K562 (cell line): ENCODE measurements around the gene LMBR1L. TPM values are rescaled to one million over a fixed set of nuclear protein-coding genes. Genes with fewer than 3 reads are reported as not detected.

Experiments used
- CEBPZ ChIP-seq: fragments of 150-350 bp; IDR thresholded peaks from 2 replicates; pipeline ENCODE4 v1.6.1; 2014; ENCODE audit warnings: low read depth, mild to moderate bottlenecking, low read length, borderline replicate concordance
- CSDE1 ChIP-seq, 2 experiments: fragments of 450-650 bp; IDR thresholded peaks; 2 replicates each; pipeline ENCODE4 v1.6.1; 2016; ENCODE audit warnings: mild to moderate bottlenecking in 1 of 2
- EP400 ChIP-seq: fragments of 450-650 bp; IDR thresholded peaks from 2 replicates; pipeline ENCODE4 v1.6.1; 2017; ENCODE audit warnings: antibody characterized with exemption, mild to moderate bottlenecking, moderate library complexity
- ESRRB ChIP-seq: fragments of 250-450 bp; sonication (Bioruptor Pico); IDR thresholded peaks from 2 replicates; pipeline ENCODE4 v1.5.0; 2020; ENCODE audit warnings: mild to moderate bottlenecking, moderate library complexity, borderline replicate concordance
- GABPA ChIP-seq: fragments of 200-800 bp; sonication (Bioruptor generic); conservative IDR thresholded peaks from 2 replicates; pipeline ENCODE4 v1.6.1; 2016; ENCODE audit warnings: low read depth, missing genetic modification characterization, missing compliant biosample characterization
- GMEB1 ChIP-seq: fragments of 250-450 bp; sonication (Bioruptor Pico); IDR thresholded peaks from 2 replicates; pipeline ENCODE4 v1.4.0; 2020; ENCODE audit warnings: mild to moderate bottlenecking
- GTF2A2 ChIP-seq: IDR thresholded peaks from 2 replicates; pipeline ENCODE4 v1.6.1; 2016; ENCODE audit warnings: mild to moderate bottlenecking, missing genetic modification characterization, missing compliant biosample characterization
- GTF2E2 ChIP-seq: fragments of 200-800 bp; sonication (Bioruptor generic); IDR thresholded peaks from 2 replicates; pipeline ENCODE4 v1.6.1; 2016; ENCODE audit warnings: missing genetic modification characterization, missing compliant biosample characterization
- HIVEP1 ChIP-seq: fragments of 250-450 bp; sonication (Bioruptor Pico); IDR thresholded peaks from 2 replicates; pipeline ENCODE4 v1.4.0; 2020; ENCODE audit warnings: mild to moderate bottlenecking
- KDM5B ChIP-seq: fragments of 200-600 bp; sonication (generic); IDR thresholded peaks from 2 replicates; pipeline ENCODE4 v1.6.1; 2012; ENCODE audit warnings: low read depth, mild to moderate bottlenecking, moderate library complexity, low read length, control low read depth, inconsistent platforms; ENCODE audit not compliant: insufficient replicate concordance
- MAFK ChIP-seq: IDR thresholded peaks from 2 replicates; pipeline ENCODE4 v1.6.1; 2011; ENCODE audit warnings: low read length, improper control_type of control experiment
- MAX ChIP-seq: sonication (generic); formaldehyde crosslinking; IDR thresholded peaks from 2 replicates; pipeline ENCODE4 v1.9.0; 2022; ENCODE audit warnings: mild to moderate bottlenecking, missing genetic modification reagents
- POU5F1 ChIP-seq: fragments of 150-350 bp; IDR thresholded peaks from 2 replicates; pipeline ENCODE4 v1.6.1; 2014; ENCODE audit warnings: borderline replicate concordance, low read length, low read depth, mild to moderate bottlenecking; ENCODE audit not compliant: partially characterized antibody
- PRPF4 ChIP-seq: fragments of 200-400 bp; formaldehyde crosslinking; IDR thresholded peaks from one replicate; pipeline ENCODE4 v1.6.1; 2017; ENCODE audit warnings: low read length, low read depth, mild to moderate bottlenecking; ENCODE audit not compliant: insufficient read depth, poor library complexity, severe bottlenecking
- SMARCC2 ChIP-seq: fragments of 450-650 bp; IDR thresholded peaks from 2 replicates; pipeline ENCODE4 v1.6.1; 2017; ENCODE audit warnings: antibody characterized with exemption, moderate library complexity, mild to moderate bottlenecking, low read depth
- TAL1 ChIP-seq: fragments of 450-650 bp; IDR thresholded peaks from 2 replicates; pipeline ENCODE4 v1.6.1; 2016; ENCODE audit warnings: mild to moderate bottlenecking
- TCF7 ChIP-seq: sonication (generic); IDR thresholded peaks from 2 replicates; pipeline ENCODE4 v1.6.1; 2016; ENCODE audit warnings: antibody characterized with exemption, borderline replicate concordance
- ZNF23 ChIP-seq: fragments of 250-450 bp; sonication (Bioruptor Pico); IDR thresholded peaks from 2 replicates; pipeline ENCODE4 v1.4.0; 2020; ENCODE audit warnings: mild to moderate bottlenecking
- ZNF395 ChIP-seq: fragments of 200-800 bp; sonication (Bioruptor generic); IDR thresholded peaks from 2 replicates; pipeline ENCODE4 v1.6.1; 2017; ENCODE audit warnings: missing genetic modification characterization, missing compliant biosample characterization
- ZNF431 ChIP-seq: sonication (generic); formaldehyde crosslinking; IDR thresholded peaks from 2 replicates; pipeline ENCODE4 v1.8.0; 2022; ENCODE audit warnings: mild to moderate bottlenecking, missing genetic modification reagents
- polyA plus RNA-seq, 8 experiments: library from polyadenylated mRNA; depleted of rRNA in 4 of 8; stranded (reverse) in 5 of 8; unstranded in 3 of 8; fragments of >200 nt; fragmentation: Nextera tagmentation in 2 of 8; fragmentation: Illumina TruSeq in 1 of 8; extraction: Ambion mirVana in 2 of 8; extraction: Trizol in 1 of 8; gene quantifications; 2 replicates each; pipeline versions ENCODE4 v1.2.1 to v1.2.3, GENCODE V29; 2011 to 2014; ENCODE audit warnings: inconsistent platforms in 1 of 8, missing spikeins in 1 of 8
- total RNA-seq, 7 experiments: library from RNA; depleted of rRNA in 6 of 7; stranded (reverse); fragments of >200 nt in 6 of 7; fragmentation: Illumina TruSeq in 2 of 7; extraction: Trizol in 2 of 7; gene quantifications; 2 replicates each; pipeline versions ENCODE4 v1.2.1 to v1.2.3, GENCODE V29; 2011 to 2021; ENCODE audit warnings: low replicate concordance in 1 of 7

The LMBR1L gene
- total and polyA plus RNA-seq, 9 of the 15 experiments (the other 6 are each of a cell fraction or from before 2014, with no cell fraction given), result 2.5 to 57.0 (median 31.1) TPM

GRCh38 chr12:49130151-49131050 is 19.8 kb upstream of the LMBR1L start (continued):
- no peak; the same call in none of the 2 replicates for TF ChIP-seq GMEB1 (CRISPR knock-in tag)
- peak; percentile 75 for TF ChIP-seq SMARCC2
- peak; percentile 97 for TF ChIP-seq MAX
- no peak for TF ChIP-seq GTF2A2 (tag)
- TF ChIP-seq PRPF4, result no peak
- peak; percentile 82 for TF ChIP-seq GABPA
- TF ChIP-seq TAL1, result 0 out of 2 replicates have a peak, but pooled peaks have one; percentile 19
- TF ChIP-seq ZNF431 (CRISPR knock-in tag), result peak; percentile 74
- TF ChIP-seq MAFK, result peak; percentile 49; the same call in 1 of the 2 replicates
- TF ChIP-seq ZNF395 (CRISPR knock-in tag), result no peak; the same call in 1 of the 2 replicates
- TF ChIP-seq POU5F1, result peak; percentile 38
- TF ChIP-seq HIVEP1 (CRISPR knock-in tag), result no peak
- peak; percentile 99 for TF ChIP-seq EP400
- TF ChIP-seq CSDE1 (IDR thresholded peaks at IDR 0.05), result no peak
- TF ChIP-seq TCF7, result peak; percentile 82; the same call in 1 of the 2 replicates
- peak; percentile 32 for TF ChIP-seq KDM5B
- no peak for TF ChIP-seq CEBPZ
- TF ChIP-seq ESRRB (CRISPR knock-in tag), result no peak
- 0 out of 2 replicates have a peak, but pooled peaks have one; percentile 9 for TF ChIP-seq GTF2E2
- TF ChIP-seq ZNF23 (CRISPR knock-in tag), result no peak
